Measurements from ENCODE around the gene NEDD4L.
A peak's percentile ranks its signal among the peaks of the same experiment; 100 is the strongest.

The NEDD4L gene

GRCh38 chr18:58325494-58325893, 281.5 kb downstream of the NEDD4L start:
- no peak for DNase-seq

DNA sequence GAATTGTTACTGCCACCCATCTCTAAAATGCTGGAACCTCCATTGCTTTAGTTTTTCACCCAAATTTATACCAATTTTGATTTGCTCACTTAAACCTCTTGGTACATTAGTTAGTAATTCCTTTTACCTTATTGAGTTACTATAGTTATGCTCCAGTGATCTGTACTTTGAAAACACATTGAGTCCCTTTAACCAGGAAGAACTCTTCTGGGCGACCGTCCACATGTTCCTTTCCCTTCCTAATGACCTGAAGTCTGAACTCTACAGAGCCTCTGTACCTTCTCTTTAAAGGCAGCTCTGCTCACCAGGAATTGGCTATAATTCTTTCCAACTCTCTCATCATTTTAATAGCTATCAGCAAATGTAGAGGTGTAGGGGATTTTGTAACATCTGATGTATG, 290.0 kb downstream of the NEDD4L start:
- no peak for DNase-seq

- DNase-seq, result no peak
Observed at GRCh38 chr18:58335223-58335622, 291.2 kb downstream of the NEDD4L start.

GRCh38 chr18:58335821-58336220, 291.8 kb downstream of the NEDD4L start:
- no peak for DNase-seq

- no peak for DNase-seq
Observed at GRCh38 chr18:58336605-58337004, 292.6 kb downstream of the NEDD4L start.

DNA sequence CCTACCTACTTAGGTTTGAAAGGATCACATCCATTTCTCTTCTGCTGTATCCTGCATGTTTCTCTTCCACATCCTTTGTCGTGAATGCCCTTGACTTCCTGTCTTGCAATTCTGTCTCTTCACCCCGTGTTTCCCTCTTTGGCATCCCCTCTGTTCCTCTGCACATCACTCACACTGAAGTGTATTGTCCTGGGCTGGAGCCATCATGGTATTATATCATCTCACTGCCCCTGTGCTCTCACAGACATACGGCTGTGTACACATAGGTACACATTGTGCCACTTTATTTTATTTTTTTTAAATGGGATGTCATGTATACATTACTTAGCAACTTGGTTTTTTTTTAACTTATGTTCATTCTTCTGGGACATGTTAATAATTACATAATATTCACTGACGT, 293.3 kb downstream of the NEDD4L start:
- DNase-seq, result no peak

GRCh38 chr18:58337686-58338085, 293.7 kb downstream of the NEDD4L start:
- no peak for DNase-seq

- no peak for DNase-seq
Observed at GRCh38 chr18:58338141-58338540, 294.1 kb downstream of the NEDD4L start.

DNA sequence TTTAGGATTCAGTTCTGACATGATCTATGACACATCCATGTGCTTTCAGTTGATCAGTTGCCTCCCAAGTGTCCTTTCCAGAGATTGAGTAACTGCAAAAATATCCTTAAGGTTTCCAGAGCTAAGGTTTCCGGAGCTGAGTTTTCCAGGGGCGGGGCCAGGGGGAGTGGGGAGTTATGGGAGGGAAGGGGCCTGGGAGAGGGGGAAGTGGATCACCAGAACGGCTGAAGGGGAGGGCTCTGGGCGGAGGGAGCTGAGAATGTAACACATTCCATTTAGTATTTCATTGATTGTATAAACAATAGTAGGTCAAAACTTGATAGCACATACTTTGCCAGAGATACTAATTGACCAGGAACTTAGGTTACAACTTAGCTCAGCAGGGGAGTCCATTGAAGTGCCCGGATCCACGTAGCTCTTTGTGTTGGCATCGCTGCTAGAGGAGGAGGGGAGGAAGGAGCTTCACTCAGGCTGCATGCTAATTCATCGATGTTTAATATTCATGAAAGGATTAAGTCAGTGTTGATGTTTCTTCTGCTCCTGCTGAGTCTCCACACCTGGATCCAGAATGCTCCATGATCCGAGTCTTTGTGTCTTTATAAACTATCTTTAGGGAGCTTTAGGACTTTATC, 295.1 kb downstream of the NEDD4L start:
- DNase-seq, result peak; percentile 64

- DNase-seq, result no peak
Observed at GRCh38 chr18:58339890-58340289, 295.9 kb downstream of the NEDD4L start.

DNA sequence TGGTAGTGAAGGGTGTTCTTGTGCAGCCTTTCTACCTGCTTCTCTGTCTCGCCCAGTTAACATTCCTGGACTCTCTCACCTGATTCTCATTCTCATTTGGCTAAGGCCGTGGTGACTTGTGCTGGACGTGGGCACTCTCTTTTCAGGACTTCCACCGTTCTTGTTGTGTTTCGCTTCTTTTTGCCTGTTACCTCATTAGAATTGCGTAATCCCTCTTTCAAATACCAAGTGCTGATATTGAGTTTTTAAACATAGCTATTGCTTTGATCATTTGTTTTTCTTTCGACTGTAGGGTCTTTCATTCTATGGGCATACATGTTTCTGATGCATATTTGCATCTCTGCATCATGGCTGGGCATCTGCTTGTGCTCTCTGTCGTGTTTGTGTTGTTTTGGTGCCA, 297.9 kb downstream of the NEDD4L start:
- DNase-seq, result no peak

DNA sequence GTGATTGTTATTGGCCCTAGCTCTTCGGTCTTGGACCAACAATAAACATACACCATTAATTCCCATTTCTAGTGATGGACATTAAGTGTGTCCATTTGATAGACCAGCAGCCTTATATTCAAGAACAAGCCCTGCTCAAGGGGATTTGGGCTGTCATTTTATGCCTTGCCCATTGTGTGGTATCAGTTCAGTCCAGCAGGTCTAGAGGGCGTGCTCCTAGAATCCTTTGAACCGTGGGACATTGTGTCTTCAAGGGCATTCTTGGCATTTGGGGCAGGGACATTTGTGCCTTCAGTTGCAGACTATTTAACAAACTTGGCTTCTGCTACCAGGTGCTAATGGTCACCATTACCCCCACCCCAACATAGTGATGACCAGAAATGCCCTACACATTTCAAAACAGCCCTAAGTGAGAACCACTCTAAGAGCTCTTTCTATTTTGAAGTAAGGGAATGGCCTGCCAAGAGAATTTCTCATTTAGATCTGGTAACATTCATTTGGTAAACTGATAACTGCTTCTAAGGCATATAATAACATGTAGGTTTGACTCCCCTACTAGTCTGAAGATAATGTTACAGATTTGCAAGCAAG, 300.1 kb downstream of the NEDD4L start:
- no peak for DNase-seq

- no peak for DNase-seq
Observed at GRCh38 chr18:58344861-58345463, 300.9 kb downstream of the NEDD4L start.

DNA sequence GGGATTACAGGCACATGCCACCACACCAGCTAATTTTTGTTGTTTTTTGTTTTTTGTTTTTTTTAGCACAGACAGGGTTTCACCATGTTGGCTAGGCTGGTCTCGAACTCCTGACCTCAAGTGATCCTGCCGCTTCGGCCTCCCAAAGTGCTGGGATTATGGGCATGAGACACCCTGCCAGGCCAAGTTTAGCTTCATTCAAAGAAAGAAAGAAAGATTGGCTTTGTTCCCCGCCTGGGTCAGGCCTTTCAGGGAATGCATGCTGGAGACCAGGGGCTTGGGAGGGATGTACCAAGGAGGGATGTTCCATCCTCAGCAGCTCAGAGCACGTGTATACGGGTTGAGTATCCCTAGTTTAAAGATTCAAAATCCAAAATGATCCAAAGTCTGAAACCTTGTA, 301.8 kb downstream of the NEDD4L start:
- no peak for DNase-seq

DNA sequence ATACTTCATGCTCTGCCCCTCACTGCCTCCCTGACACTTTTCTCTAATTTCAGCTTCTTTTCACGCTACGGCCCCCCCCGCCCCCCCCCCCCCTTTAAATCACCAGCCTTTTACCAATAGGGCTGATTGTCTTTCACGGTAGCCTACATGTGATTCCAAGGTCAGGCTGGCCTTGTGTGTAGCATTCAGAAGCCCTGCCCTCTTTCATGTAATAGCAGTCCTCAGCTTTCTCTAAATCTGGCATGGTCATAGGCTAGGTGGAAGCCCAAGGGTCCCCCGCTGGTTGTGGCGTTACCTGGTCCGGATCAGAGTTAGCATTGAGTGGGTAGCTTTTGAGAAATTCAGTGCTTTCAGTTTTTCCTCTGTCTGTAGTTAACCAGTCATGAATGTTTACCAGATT, 303.1 kb downstream of the NEDD4L start:
- DNase-seq, result no peak

- DNase-seq, result no peak
Observed at GRCh38 chr18:58348517-58348916, 304.5 kb downstream of the NEDD4L start.

DNA sequence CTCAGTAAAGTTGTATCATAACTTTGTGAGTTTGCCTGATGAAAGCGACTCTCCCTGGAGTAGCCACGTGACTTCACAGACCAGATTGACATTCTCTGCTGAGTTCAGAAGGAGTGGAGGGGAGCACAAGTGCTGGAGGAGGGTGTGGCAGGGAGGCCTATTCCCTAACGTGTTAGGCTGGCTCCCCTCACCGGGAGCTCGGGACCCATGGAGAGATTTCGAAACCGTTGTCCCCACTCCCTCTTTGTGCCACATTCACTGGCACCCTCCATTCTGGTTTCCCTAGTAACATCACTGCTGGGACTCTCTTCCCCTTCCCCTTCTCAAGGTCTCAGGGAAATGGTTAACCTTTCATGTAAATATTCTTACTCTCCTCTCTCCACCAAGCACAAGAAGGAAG, 304.9 kb downstream of the NEDD4L start:
- no peak for DNase-seq

GRCh38 chr18:58349650-58350049, 305.6 kb downstream of the NEDD4L start:
- DNase-seq, result no peak

DNA sequence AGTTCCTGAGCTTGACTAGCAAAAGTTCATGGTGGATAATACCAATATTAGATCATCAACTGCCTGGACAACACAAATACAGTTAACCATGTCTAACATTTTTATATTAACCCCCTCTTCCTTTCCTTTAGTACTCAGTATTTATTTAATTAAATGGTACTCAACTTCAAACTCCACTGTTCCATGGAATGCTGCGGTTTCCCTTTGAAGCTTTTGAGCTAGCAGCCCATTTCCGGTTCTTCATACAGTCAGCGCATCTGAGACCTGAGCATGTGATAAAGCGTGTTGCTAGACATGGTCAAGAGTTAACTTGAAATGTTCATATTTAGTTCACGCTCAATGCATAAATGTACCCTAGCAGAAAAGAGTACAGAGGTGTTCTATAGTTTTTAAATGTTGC, 306.5 kb downstream of the NEDD4L start:
- no peak for DNase-seq

DNA sequence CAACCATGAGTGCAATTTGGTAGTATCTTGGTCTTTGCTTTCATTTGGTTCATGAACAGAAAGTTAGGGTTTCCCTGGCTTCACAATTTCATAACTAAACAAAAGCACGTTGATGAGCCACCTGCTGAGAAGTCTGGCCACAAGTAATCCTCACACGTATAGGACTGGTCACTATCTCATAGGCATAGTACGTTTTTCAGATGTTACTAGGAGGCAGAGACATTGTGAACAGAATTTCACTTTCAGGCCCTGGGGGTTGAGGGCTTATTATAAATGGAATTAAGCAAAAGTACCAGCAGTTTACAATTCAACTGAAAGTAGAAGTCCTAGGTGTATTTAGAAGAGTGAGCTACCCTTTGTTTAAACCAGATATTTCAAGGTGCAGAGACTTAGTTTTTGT, 307.8 kb downstream of the NEDD4L start:
- no peak for DNase-seq

GRCh38 chr18:58353581-58353980, 309.6 kb downstream of the NEDD4L start:
- DNase-seq, result no peak

- DNase-seq, result no peak
Observed at GRCh38 chr18:58354051-58354450, 310.0 kb downstream of the NEDD4L start.

GRCh38 chr18:58354791-58355190, 310.8 kb downstream of the NEDD4L start:
- DNase-seq, result no peak

DNA sequence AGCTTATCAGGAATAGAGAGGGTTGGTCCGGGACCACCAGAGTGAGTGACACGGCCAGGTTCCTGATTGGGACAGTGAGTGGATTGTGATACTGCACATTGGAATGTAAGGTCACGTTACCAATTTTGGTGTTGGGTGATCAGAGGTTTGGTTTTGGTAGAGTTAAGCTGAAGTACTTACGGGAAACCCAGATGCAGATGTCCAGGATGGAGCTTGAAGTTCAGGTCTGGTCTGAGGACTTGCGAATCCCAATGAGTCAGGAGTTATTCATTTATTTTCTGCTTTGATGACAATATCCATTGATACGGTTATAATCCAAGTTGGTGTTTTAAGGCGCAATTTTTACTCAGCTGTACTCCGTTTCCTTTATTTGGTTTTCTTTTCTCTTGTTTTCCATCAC, 311.2 kb downstream of the NEDD4L start:
- no peak for DNase-seq

- DNase-seq, result no peak
Observed at GRCh38 chr18:58359218-58359617, 315.2 kb downstream of the NEDD4L start.

All from islet precursor cell (in vitro differentiated cells).